SK-N-SH (cell line): ENCODE results near the gene RXYLT1. TPM values are rescaled to one million over a fixed set of nuclear protein-coding genes. Genes with fewer than 3 reads are reported as not detected.

ENCODE experiments used
- CTCF ChIA-PET: fragments of 300-600, 350-600 bp; formaldehyde crosslinking; extraction: SDS; loops from one replicate; lab custom pipeline; 2021; lab: Yijun Ruan, JAX
- POLR2A ChIA-PET: fragments of 350-600 bp; sonication (Branson Sonifier 250); formaldehyde crosslinking; extraction: SDS; loops from one replicate; lab custom pipeline; 2020; ENCODE audit warnings: antibody characterized with exemption, inconsistent platforms; lab: Yijun Ruan, JAX
- DNase-seq: peaks from one replicate; pipeline ENCODE4 v3.0.0; 2012
- H2AFZ ChIP-seq: fragments of 200-600 bp; sonication (generic); 2 replicates; pipeline ENCODE4 v1.8.1; 2016; ENCODE audit warnings: antibody characterized with exemption, mild to moderate bottlenecking, low read depth
- H3F3A ChIP-seq: fragments of 200-600 bp; sonication (generic); replicated peaks from 2 replicates; pipeline ENCODE3; 2016; ENCODE audit warnings: antibody characterized with exemption, mild to moderate bottlenecking; ENCODE audit not compliant: insufficient read depth
- H3K27ac ChIP-seq, 2 experiments: fragments of 200-500 bp in 1 of 2; fragments of 200-600 bp in 1 of 2; sonication (Bioruptor generic) in 1 of 2; sonication (generic), shearing (Covaris generic) in 1 of 2; 2 replicates each; pipeline versions ENCODE4 v1.5.1 to v1.6.1; 2014 to 2016; ENCODE audit warnings: low read depth in 2 of 2, inconsistent platforms in 1 of 2, low read length in 1 of 2, mild to moderate bottlenecking in 1 of 2, mixed read lengths in 1 of 2
- H3K27me3 ChIP-seq: fragments of 200-600 bp; sonication (generic), shearing (Covaris generic); 2 replicates; pipeline ENCODE4 v1.6.1; 2016; ENCODE audit warnings: mixed run types; ENCODE audit not compliant: insufficient read depth
- H3K36me3 ChIP-seq, 2 experiments: fragments of 200-500 bp in 1 of 2; fragments of 200-600 bp in 1 of 2; sonication (Bioruptor generic) in 1 of 2; sonication (generic) in 1 of 2; replicated peaks in 1 of 2; 2 replicates each; pipeline versions ENCODE3 to v1.5.1; 2014 to 2016; ENCODE audit warnings: low read length in 1 of 2, mild to moderate bottlenecking in 1 of 2; ENCODE audit not compliant: insufficient read depth in 2 of 2, control insufficient read depth in 1 of 2
- H3K4me1 ChIP-seq, 2 experiments: fragments of 200-500 bp in 1 of 2; fragments of 200-600 bp in 1 of 2; sonication (Bioruptor generic) in 1 of 2; sonication (generic), shearing (Covaris generic) in 1 of 2; 2 replicates each; pipeline versions ENCODE4 v1.5.1 to v1.6.1; 2014 to 2016; ENCODE audit warnings: low read depth in 1 of 2, low read length in 1 of 2, mixed run types in 1 of 2; ENCODE audit not compliant: insufficient read depth in 2 of 2, control insufficient read depth in 1 of 2
- H3K4me2 ChIP-seq: fragments of 200-600 bp; sonication (generic), shearing (Covaris generic); 2 replicates; pipeline ENCODE4 v1.6.1; 2017; ENCODE audit warnings: mixed run types
- H3K4me3 ChIP-seq, 2 experiments: fragments of 200-500 bp in 1 of 2; fragments of 200-600 bp in 1 of 2; sonication (Bioruptor generic) in 1 of 2; sonication (generic), shearing (Covaris generic) in 1 of 2; 2 replicates each; pipeline versions ENCODE4 v1.5.1 to v1.8.1; 2014 to 2016; ENCODE audit warnings: low read depth in 2 of 2, inconsistent platforms in 1 of 2, low read length in 1 of 2, mild to moderate bottlenecking in 1 of 2, mixed read lengths in 1 of 2, moderate library complexity in 1 of 2
- H3K79me2 ChIP-seq: fragments of 200-600 bp; sonication (generic); 2 replicates; pipeline ENCODE4 v1.8.1; 2017; ENCODE audit warnings: mild to moderate bottlenecking; ENCODE audit not compliant: insufficient read depth
- H3K9ac ChIP-seq: fragments of 200-600 bp; sonication (generic); 2 replicates; pipeline ENCODE4 v1.6.1; 2017; ENCODE audit warnings: mixed run types
- H3K9me2 ChIP-seq: fragments of 200-600 bp; sonication (generic); 2 replicates; pipeline ENCODE4 v1.6.1; 2017; ENCODE audit warnings: mixed run types
- H3K9me3 ChIP-seq: fragments of 200-600 bp; sonication (generic); 2 replicates; pipeline ENCODE4 v1.6.1; 2017; ENCODE audit warnings: mixed run types, mild to moderate bottlenecking, moderate library complexity
- H4K20me1 ChIP-seq: fragments of 200-600 bp; sonication (generic); 2 replicates; pipeline ENCODE4 v1.6.1; 2017; ENCODE audit warnings: mild to moderate bottlenecking, mixed run types; ENCODE audit not compliant: insufficient read depth
- EP300 ChIP-seq, 2 experiments: IDR thresholded peaks; 2 replicates each; pipeline versions ENCODE4 v1.4.0 to v1.6.1; 2012; ENCODE audit warnings: borderline replicate concordance in 1 of 2, low read depth in 1 of 2, low read length in 1 of 2
- FOXJ3 ChIP-seq: sonication (generic); formaldehyde crosslinking; IDR thresholded peaks from 2 replicates; pipeline ENCODE4 v1.5.1; 2020; ENCODE audit warnings: mild to moderate bottlenecking, missing genetic modification reagents
- JUND ChIP-seq: IDR thresholded peaks from 2 replicates; pipeline ENCODE4 v1.4.0; 2012
- MEF2A ChIP-seq: IDR thresholded peaks from 2 replicates; pipeline ENCODE4 v1.4.0; 2012; ENCODE audit warnings: low read depth, borderline replicate concordance
- NFIC ChIP-seq: IDR thresholded peaks from 2 replicates; pipeline ENCODE4 v1.4.0; 2012; ENCODE audit warnings: borderline replicate concordance
- NRF1 ChIP-seq: IDR thresholded peaks from 2 replicates; pipeline ENCODE4 v1.6.1; 2012; ENCODE audit warnings: low read depth, mild to moderate bottlenecking, low read length
- PBX3 ChIP-seq: IDR thresholded peaks from 2 replicates; pipeline ENCODE4; 2012
- POLR2AphosphoS5 ChIP-seq: IDR thresholded peaks from 2 replicates; pipeline ENCODE4 v1.6.1; 2012; ENCODE audit warnings: low read depth, low read length
- RAD21 ChIP-seq: IDR thresholded peaks from 2 replicates; pipeline ENCODE4 v1.6.1; 2012; ENCODE audit warnings: mild to moderate bottlenecking, low read length
- RCOR1 ChIP-seq: fragments of 150-350 bp; IDR thresholded peaks from 2 replicates; pipeline ENCODE4 v1.6.1; 2017; ENCODE audit warnings: antibody characterized with exemption, low read length
- RFX5 ChIP-seq: IDR thresholded peaks from 2 replicates; pipeline ENCODE4 v1.6.1; 2012; ENCODE audit warnings: mild to moderate bottlenecking, improper control_type of control experiment, low read length
- SIN3A ChIP-seq: IDR thresholded peaks from 2 replicates; pipeline ENCODE4 v1.6.1; 2012; ENCODE audit warnings: low read depth, mild to moderate bottlenecking, low read length, moderate library complexity, borderline replicate concordance
- SMC3 ChIP-seq: IDR thresholded peaks from 2 replicates; pipeline ENCODE4 v1.6.1; 2012; ENCODE audit warnings: low read depth, low read length, improper control_type of control experiment
- TCF12 ChIP-seq: IDR thresholded peaks from 2 replicates; pipeline ENCODE4 v1.4.0; 2012
- USF1 ChIP-seq: IDR thresholded peaks from 2 replicates; pipeline ENCODE4 v1.4.0; 2012; ENCODE audit warnings: low read depth, borderline replicate concordance
- USF2 ChIP-seq: fragments of 150-350 bp; IDR thresholded peaks from 2 replicates; pipeline ENCODE4 v1.6.1; 2017; ENCODE audit warnings: antibody characterized with exemption, low read length, low read depth, borderline replicate concordance
- WGBS: methylation state at CpG from one replicate; pipeline ENCODE4 v1.1.6; 2017; ENCODE audit warnings: low lambda C conversion rate; 5-methylcytosine and 5-hydroxymethylcytosine counted together
- polyA plus RNA-seq, 3 experiments: library from polyadenylated mRNA; depleted of rRNA; stranded (reverse); fragments of >200 nt; gene quantifications; 2 replicates each; pipeline ENCODE4 v1.2.3, GENCODE V29; 2012
- TF ChIP-seq, protein P1 (sequence below): fragments of 200-600 bp; sonication (generic); IDR thresholded peaks from 2 replicates; pipeline ENCODE4 v1.6.1; 2017; ENCODE audit warnings: antibody characterized with exemption, mild to moderate bottlenecking, moderate library complexity
- TF ChIP-seq, protein P2 (sequence below): fragments of 150-350 bp; IDR thresholded peaks from 2 replicates; pipeline ENCODE4 v1.6.1; 2016; ENCODE audit warnings: mild to moderate bottlenecking, low read depth, low read length

Gene RXYLT1
- polyA plus RNA-seq, 1 of the 3 experiments (the other 2 are of a cell fraction) = 10.7 TPM

- no peak overlapping the region for H2AFZ ChIP-seq
- CTCF ChIA-PET = interaction anchor here (0.6 kb wide), 1 partner anchor 155 kb away, joined by 3 read pairs; no protein-coding TSS in a partner anchor
Measured at GRCh38 chr12:63816031-63816430, 36.3 kb downstream of the RXYLT1 start.

More at GRCh38 chr12:63816031-63816430, 36.3 kb downstream of the RXYLT1 start:
- H3K79me2 ChIP-seq = no peaks in the 10 kb centered on the region
- 76% methylated on average over 6 of the region's 6 CpGs for WGBS
- H3F3A ChIP-seq = no peaks in the 10 kb centered on the region
- no peak for DNase-seq
- no peaks in the 10 kb centered on the region for H3K36me3 ChIP-seq
- H3K4me2 ChIP-seq = no peak overlapping the region
- POLR2A ChIA-PET = interaction anchor here (0.7 kb wide), 1 partner anchor 495 kb away, joined by 3 read pairs; no protein-coding TSS in a partner anchor
- no peak overlapping the region for H3K9ac ChIP-seq
- no peak for TF ChIP-seq FOXJ3 (CRISPR knock-in tag)
- TF ChIP-seq NRF1 = no peak
- TF ChIP-seq, protein P1, sequence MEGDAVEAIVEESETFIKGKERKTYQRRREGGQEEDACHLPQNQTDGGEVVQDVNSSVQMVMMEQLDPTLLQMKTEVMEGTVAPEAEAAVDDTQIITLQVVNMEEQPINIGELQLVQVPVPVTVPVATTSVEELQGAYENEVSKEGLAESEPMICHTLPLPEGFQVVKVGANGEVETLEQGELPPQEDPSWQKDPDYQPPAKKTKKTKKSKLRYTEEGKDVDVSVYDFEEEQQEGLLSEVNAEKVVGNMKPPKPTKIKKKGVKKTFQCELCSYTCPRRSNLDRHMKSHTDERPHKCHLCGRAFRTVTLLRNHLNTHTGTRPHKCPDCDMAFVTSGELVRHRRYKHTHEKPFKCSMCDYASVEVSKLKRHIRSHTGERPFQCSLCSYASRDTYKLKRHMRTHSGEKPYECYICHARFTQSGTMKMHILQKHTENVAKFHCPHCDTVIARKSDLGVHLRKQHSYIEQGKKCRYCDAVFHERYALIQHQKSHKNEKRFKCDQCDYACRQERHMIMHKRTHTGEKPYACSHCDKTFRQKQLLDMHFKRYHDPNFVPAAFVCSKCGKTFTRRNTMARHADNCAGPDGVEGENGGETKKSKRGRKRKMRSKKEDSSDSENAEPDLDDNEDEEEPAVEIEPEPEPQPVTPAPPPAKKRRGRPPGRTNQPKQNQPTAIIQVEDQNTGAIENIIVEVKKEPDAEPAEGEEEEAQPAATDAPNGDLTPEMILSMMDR = no peak
- no peak for TF ChIP-seq SIN3A
- TF ChIP-seq MEF2A = no peak
- TF ChIP-seq TCF12 = no peak
- TF ChIP-seq NFIC = no peak
- no peak for TF ChIP-seq POLR2AphosphoS5
- no peak for TF ChIP-seq RFX5
- TF ChIP-seq, protein P2, sequence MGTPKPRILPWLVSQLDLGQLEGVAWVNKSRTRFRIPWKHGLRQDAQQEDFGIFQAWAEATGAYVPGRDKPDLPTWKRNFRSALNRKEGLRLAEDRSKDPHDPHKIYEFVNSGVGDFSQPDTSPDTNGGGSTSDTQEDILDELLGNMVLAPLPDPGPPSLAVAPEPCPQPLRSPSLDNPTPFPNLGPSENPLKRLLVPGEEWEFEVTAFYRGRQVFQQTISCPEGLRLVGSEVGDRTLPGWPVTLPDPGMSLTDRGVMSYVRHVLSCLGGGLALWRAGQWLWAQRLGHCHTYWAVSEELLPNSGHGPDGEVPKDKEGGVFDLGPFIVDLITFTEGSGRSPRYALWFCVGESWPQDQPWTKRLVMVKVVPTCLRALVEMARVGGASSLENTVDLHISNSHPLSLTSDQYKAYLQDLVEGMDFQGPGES = no peak
- no peak for TF ChIP-seq SMC3
- TF ChIP-seq USF1 = no peak
- TF ChIP-seq RAD21 = no peak
- no peak for TF ChIP-seq PBX3
- no peak for TF ChIP-seq JUND
- no peak for TF ChIP-seq RCOR1
- TF ChIP-seq USF2 = no peak
- TF ChIP-seq EP300 (IDR thresholded peaks at IDR 0.05; ENCODE audit: borderline replicate concordance in 1 of 2, low read depth in 1 of 2, low read length in 1 of 2) = no peak
- H3K27me3 ChIP-seq = no peaks in the 10 kb centered on the region; the same call in 1 of the 2 replicates
- H3K9me2 ChIP-seq = no peaks in the 10 kb centered on the region
- no peaks in the 10 kb centered on the region for H3K9me3 ChIP-seq
- no peaks in the 10 kb centered on the region for H4K20me1 ChIP-seq
- no peaks in the 10 kb centered on the region for H3K4me1 ChIP-seq
- no peak overlapping the region for H3K4me3 ChIP-seq
- H3K27ac ChIP-seq = no peak overlapping the region
